IPS DF 19.7 (cell line): Measurements from ENCODE around the gene ATP8B4.
"Not testable (repeated sequence)": the region's sequence is repeated elsewhere in the genome, so short reads cannot be mapped to it uniquely, and the experiment has no call there.

Experiments used
- DNase-seq: peaks from one replicate; pipeline ENCODE4 v3.0.0-alpha.2; 2013; ENCODE audit warnings: low read depth, low spot score

Gene ATP8B4

GRCh38 chr15:50012790-50013189 is 106.2 kb downstream of the ATP8B4 start:
- no peak for DNase-seq

- no peak for DNase-seq
Measured at GRCh38 chr15:50009634-50010033, 109.4 kb downstream of the ATP8B4 start.

- DNase-seq, result peak; percentile 86
Measured at GRCh38 chr15:50003786-50004334, 115.2 kb downstream of the ATP8B4 start.

- DNase-seq, result no peak
Measured at GRCh38 chr15:49991587-49991986, 127.4 kb downstream of the ATP8B4 start.

- DNase-seq, result no peak
Measured at GRCh38 chr15:49990835-49991545, 128.0 kb downstream of the ATP8B4 start.

- DNase-seq, result no peak
Measured at GRCh38 chr15:49989498-49989897, 129.5 kb downstream of the ATP8B4 start.

GRCh38 chr15:49988766-49989165 is 130.3 kb downstream of the ATP8B4 start:
- DNase-seq, result no peak

- DNase-seq, result no peak
Measured at GRCh38 chr15:49987896-49988295, 131.1 kb downstream of the ATP8B4 start.

- no peak for DNase-seq
Measured at GRCh38 chr15:49987198-49987785, 131.7 kb downstream of the ATP8B4 start.

- no peak for DNase-seq
Measured at GRCh38 chr15:49986326-49986725, 132.7 kb downstream of the ATP8B4 start.

- no peak for DNase-seq
Measured at GRCh38 chr15:49985463-49985862, 133.6 kb downstream of the ATP8B4 start.

- DNase-seq, result no peak
Measured at GRCh38 chr15:49984436-49984835, 134.6 kb downstream of the ATP8B4 start.

GRCh38 chr15:49982584-49982983 is 136.4 kb downstream of the ATP8B4 start:
- no peak for DNase-seq

GRCh38 chr15:49979705-49980382 is 139.2 kb downstream of the ATP8B4 start:
- no peak for DNase-seq

GRCh38 chr15:49978121-49978520 is 140.9 kb downstream of the ATP8B4 start:
- DNase-seq, result no peak

GRCh38 chr15:49977306-49977705 is 141.7 kb downstream of the ATP8B4 start:
- DNase-seq, result no peak

- no peak for DNase-seq
Measured at GRCh38 chr15:49964551-49964950, 154.5 kb downstream of the ATP8B4 start.

- no peak for DNase-seq
Measured at GRCh38 chr15:49964061-49964460, 155.0 kb downstream of the ATP8B4 start.

GRCh38 chr15:49963033-49963772 is 155.8 kb downstream of the ATP8B4 start:
- DNase-seq, result not testable (repeated sequence)

- DNase-seq, result no peak
Measured at GRCh38 chr15:49962044-49962602, 156.9 kb downstream of the ATP8B4 start.

- no peak for DNase-seq
Measured at GRCh38 chr15:49953421-49953820, 165.6 kb downstream of the ATP8B4 start.

- no peak for DNase-seq
Measured at GRCh38 chr15:49946681-49947080, 172.4 kb downstream of the ATP8B4 start.
